GM19025 (cell line): ENCODE measurements around the gene BECN2.
"Not testable (repeated sequence)": the region's sequence is repeated elsewhere in the genome, so short reads cannot be mapped to it uniquely, and the experiment has no call there.

Experiments
- ATAC-seq: cut with Tn5 transposase; IDR thresholded peaks from one replicate; pipeline ENCODE4 v1.9.1; 2021; ENCODE audit warnings: mild to moderate bottlenecking, low read depth, moderate library complexity; ENCODE audit not compliant: unreplicated experiment

BECN2 gene

DNA sequence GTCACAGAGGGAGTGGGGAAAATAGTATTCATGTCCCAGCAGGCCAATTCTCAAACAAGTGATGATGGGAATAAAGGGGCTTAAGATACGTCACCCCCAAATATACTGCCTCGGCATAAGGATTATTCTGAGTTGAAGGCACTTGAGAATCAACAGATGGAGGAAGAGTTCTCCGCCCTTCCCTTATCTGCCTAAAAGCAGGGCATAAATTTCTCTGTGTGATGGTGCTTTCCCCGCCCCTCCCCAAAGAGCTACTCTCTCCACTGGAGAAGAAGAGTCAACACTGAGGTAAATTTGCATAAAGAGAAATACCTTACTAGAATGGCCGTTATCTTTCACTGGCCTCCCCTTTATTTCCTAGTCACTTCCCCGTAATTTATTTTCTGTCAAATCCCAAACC lies 18.7 kb downstream of the BECN2 start:
- ATAC-seq = no peak

GRCh38 chr1:241979071-241979470 lies 21.5 kb downstream of the BECN2 start:
- no peak for ATAC-seq

- ATAC-seq = no peak
Measured at GRCh38 chr1:241979926-241980325, 22.4 kb downstream of the BECN2 start.

DNA sequence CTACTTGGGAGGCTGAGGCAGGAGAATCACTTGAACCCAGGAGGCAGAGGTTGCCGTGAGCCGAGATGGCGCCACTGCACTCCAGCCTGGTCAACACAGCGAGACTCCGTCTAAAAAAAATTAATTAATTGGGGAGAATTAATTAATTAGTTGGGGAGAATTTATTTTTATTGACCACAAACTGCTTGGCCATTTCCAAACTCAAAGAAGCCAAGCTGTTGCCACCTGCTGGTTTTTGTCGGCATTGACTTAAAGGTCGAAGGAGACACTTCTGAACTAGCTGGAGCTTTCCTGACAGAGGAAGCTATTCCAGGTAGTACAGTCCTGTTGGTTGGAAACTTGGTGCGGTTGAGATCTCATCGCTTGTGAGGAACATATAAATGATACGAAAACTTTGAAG lies 28.2 kb downstream of the BECN2 start:
- ATAC-seq = no peak

DNA sequence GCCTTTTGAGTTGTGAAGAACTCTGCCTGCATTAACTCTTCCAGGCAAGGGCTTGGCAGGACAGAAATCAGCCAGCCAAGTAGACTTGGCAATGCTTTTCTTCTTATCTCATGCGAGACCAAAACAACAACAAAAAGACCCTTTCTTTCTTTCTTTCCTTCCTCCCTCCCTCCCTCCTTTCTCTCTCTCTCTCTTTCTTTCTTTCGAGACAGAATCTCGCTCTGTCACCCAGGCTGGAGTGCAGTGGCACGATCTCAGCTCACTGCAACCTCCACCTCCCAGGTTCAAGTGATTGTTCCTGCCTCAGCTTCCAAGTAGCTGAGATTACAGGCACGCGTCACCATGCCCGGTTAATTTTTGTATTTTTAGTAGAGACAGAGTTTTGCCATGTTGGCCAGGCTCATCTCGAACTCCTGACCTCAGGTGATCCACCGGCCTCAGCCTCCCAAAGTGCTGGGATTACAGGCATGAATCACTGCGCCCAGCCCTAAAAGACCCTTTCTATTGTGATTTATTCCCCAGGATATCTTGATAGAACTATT lies 30.9 kb downstream of the BECN2 start:
- ATAC-seq = not testable (repeated sequence)

- ATAC-seq = no peak
Measured at GRCh38 chr1:241990040-241990439, 32.5 kb downstream of the BECN2 start.

- no peak for ATAC-seq
Measured at GRCh38 chr1:241992734-241993133, 35.2 kb downstream of the BECN2 start.

DNA sequence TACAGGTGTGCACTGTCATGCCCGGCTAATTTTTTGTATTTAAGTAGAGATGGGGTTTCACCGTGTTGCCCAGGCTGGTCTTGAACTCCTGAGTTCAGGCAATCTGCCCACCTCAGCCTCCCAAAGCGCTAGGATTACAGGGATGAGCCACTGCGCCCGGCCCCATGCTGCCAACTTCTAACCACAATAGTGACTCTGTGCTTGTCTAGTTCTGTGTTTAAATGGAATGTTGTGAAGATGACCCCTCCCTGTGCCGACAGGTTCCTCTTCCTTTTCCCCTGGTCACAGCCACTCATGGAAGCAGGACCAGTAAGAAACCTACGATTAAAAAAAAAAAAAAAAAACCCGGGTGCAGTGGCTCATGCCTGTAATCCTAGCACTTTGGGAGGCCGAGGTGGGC lies 36.6 kb downstream of the BECN2 start:
- no peak for ATAC-seq

- ATAC-seq = no peak
Measured at GRCh38 chr1:241997401-241997998, 39.9 kb downstream of the BECN2 start.

DNA sequence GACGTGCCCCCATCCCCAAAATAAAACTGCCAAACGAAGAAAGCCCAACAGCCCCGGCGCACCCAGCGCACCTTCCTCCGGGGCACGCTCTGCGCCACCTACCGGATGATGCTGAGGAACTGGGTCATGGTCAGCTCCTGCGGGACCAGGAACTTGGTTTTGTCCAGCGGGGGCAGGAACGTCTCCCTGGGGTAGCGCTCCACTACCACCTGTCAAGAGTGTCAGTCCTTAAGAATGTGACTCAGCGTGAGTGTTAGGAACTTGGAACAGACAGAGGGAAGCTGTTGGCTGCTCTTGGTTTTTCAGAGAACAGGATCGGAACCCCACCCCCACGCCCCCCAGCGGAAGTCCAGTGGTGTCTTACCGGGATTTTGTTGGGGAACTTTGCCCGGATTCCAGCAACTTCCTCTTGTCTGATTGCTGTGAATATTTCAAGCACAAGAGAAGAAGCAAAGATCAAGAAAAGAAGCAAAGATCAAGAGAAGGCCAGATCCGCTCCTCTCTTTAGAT lies 40.9 kb downstream of the BECN2 start:
- ATAC-seq = no peak

- no peak for ATAC-seq
Measured at GRCh38 chr1:241999026-241999425, 41.5 kb downstream of the BECN2 start, which contains the start of gene MAP1LC3C. Gene MAP1LC3C (minus strand): TSS chr1:241999098. CDS start chr1:241999008, 90 bp downstream.

- no peak for ATAC-seq
Measured at GRCh38 chr1:242000434-242000833, 42.9 kb downstream of the BECN2 start.

DNA sequence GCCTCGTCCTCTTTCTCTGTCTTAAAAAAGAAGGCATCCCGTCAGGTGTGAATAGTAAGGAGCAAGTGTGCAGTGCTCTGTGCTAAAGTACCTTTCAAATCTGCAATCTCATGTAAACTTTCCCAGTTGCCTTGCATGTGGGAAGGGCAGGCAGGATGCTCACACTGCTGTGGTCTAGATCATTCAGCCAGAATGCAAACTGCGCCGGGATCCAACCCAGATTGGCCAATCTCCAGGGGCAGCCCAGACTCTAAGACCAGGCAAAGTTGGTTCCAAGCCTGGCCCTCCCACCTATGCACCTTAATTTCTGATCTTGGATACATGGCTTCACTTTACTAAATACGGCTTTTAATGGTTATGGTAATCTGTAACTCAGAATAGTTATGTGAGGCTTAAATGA lies 44.5 kb downstream of the BECN2 start:
- no peak for ATAC-seq

DNA sequence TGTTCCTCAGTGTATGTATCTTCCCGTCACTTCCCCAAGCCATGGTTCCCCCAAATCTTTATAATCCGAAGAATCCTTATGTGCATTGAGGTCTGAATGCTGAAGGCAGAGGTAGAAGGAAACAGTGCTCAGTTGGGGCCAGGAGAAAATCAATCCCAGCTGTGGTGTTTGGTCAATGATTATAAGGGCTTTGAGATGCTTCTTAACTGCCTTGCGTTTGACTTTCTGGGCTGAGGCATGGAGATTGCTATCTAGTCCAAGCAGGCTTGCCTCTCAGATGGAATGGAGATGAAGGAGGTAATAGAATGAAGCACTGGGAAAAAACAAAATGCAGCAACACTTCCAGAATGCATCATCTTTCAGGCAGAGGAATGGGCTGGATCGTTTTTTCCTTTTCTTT lies 44.9 kb downstream of the BECN2 start:
- ATAC-seq = no peak

DNA sequence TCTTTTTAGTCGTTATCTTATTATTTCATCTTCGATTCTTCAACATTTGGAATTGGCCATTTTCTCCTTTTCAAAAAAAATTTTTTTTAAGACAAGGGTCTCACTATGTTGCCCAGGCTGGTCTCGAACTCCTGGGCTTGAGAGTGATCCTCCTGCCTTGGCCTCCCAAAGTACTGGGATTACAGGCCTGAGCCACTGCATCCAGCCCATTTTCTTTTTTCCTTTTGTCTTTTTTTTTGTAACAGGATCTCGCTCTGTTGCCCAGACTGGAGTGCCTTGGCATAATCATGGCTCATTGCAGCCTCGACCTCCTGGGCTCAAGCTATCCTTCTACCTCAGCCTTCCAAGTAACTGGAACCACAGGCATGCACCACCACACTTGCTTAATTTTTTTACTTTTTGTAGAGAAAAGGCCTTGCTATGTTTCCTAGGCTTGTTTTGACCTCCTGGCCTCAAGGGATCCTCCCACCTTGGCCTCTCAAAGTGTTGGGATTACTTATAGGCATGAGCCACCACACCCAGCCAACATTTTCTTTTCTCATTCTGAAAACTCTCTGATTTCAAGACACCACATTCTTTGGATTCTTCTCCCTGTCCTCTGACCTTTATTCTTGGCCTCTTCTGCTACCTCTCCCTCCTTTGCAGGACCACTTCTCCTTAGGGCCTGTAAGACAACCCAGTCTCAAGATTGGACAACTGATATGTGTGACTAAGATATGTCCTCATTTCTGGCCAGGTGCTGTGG lies 47.4 kb downstream of the BECN2 start:
- ATAC-seq = no peak

GRCh38 chr1:242005866-242006535 lies 48.4 kb downstream of the BECN2 start:
- ATAC-seq = no peak

- ATAC-seq = no peak
Measured at GRCh38 chr1:242006976-242007375, 49.4 kb downstream of the BECN2 start.
